Stimulated activated CD4-positive, alpha-beta T cell treated with anti-CD3 and anti-CD28 coated beads, TNF-alpha, amount 100 ng/mL, for 48 hours (primary cell): ENCODE results near the gene ORM1.
"Not testable (repeated sequence)": the region's sequence is repeated elsewhere in the genome, so short reads cannot be mapped to it uniquely, and the experiment has no call there.

ENCODE experiments used
- DNase-seq, 3 donors: peaks; one replicate each; pipeline ENCODE4 v3.0.0-alpha.2; 2020; ENCODE audit warnings: low read depth in 3 of 3

ORM1 gene

GRCh38 chr9:114322831-114323531, at the start of gene ORM1:
Gene ORM1 (plus strand): TSS chr9:114323098. CDS start chr9:114323134, 36 bp downstream.
- DNase-seq, result not testable (repeated sequence)

GRCh38 chr9:114273461-114273881, 49.4 kb upstream of the ORM1 start:
- DNase-seq, result no peak

- no peak for DNase-seq
These were observed 48.7 kb upstream of the ORM1 start for GRCh38 chr9:114274217-114274616.

GRCh38 chr9:114275246-114276004, 47.5 kb upstream of the ORM1 start:
- DNase-seq, result no peak

- no peak for DNase-seq
These were observed 45.7 kb upstream of the ORM1 start for GRCh38 chr9:114276908-114277821.

- DNase-seq, result no peak
These were observed 44.5 kb upstream of the ORM1 start for GRCh38 chr9:114278356-114278755.

- no peak for DNase-seq
These were observed 43.9 kb upstream of the ORM1 start for GRCh38 chr9:114278881-114279570.

GRCh38 chr9:114279693-114280092, 43.2 kb upstream of the ORM1 start:
- DNase-seq, result no peak

- DNase-seq, result no peak
These were observed 42.0 kb upstream of the ORM1 start for GRCh38 chr9:114280636-114281472.

- DNase-seq, result no peak
These were observed 41.3 kb upstream of the ORM1 start for GRCh38 chr9:114281473-114282103.

GRCh38 chr9:114282104-114282485, 40.8 kb upstream of the ORM1 start:
- no peak for DNase-seq

- DNase-seq, result no peak
These were observed 40.4 kb upstream of the ORM1 start for GRCh38 chr9:114282507-114282906.

GRCh38 chr9:114282926-114283325, 40.0 kb upstream of the ORM1 start:
- DNase-seq, result no peak

GRCh38 chr9:114283551-114284111, 39.3 kb upstream of the ORM1 start:
- DNase-seq, result no peak

- DNase-seq, result no peak
These were observed 38.4 kb upstream of the ORM1 start for GRCh38 chr9:114284316-114285060.

GRCh38 chr9:114285166-114285867, 37.6 kb upstream of the ORM1 start:
- no peak for DNase-seq

GRCh38 chr9:114286146-114286679, 36.7 kb upstream of the ORM1 start:
- DNase-seq, result no peak
